ENCODE data around the gene GAGE12J. TPM values are rescaled to one million over a fixed set of nuclear protein-coding genes. Genes with fewer than 3 reads are reported as not detected.

Gene GAGE12J
- total RNA-seq, 1 experiment from 2014 or later: not detected

DNA sequence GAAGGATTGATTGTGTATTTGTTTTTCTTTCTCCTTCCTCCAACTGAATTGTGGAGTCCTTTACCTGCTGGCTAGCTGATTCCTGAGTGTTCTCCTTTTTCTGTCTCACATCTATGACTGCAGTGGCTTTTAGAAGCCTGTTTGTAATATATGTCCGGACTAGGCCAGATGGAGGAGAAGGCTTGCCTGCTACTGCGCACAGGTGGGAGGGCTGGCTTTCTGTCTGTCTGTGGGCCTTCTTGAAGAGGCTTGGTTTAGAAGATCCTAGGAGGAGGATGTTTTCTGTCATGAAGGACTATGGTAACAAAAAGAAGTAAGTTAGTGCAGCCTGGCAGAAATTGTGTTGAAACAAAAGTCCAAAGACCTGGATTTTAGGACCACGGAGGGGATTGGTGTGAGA, 43.8 kb upstream of the GAGE12J start (continued):
- TF ChIP-seq, protein P1, sequence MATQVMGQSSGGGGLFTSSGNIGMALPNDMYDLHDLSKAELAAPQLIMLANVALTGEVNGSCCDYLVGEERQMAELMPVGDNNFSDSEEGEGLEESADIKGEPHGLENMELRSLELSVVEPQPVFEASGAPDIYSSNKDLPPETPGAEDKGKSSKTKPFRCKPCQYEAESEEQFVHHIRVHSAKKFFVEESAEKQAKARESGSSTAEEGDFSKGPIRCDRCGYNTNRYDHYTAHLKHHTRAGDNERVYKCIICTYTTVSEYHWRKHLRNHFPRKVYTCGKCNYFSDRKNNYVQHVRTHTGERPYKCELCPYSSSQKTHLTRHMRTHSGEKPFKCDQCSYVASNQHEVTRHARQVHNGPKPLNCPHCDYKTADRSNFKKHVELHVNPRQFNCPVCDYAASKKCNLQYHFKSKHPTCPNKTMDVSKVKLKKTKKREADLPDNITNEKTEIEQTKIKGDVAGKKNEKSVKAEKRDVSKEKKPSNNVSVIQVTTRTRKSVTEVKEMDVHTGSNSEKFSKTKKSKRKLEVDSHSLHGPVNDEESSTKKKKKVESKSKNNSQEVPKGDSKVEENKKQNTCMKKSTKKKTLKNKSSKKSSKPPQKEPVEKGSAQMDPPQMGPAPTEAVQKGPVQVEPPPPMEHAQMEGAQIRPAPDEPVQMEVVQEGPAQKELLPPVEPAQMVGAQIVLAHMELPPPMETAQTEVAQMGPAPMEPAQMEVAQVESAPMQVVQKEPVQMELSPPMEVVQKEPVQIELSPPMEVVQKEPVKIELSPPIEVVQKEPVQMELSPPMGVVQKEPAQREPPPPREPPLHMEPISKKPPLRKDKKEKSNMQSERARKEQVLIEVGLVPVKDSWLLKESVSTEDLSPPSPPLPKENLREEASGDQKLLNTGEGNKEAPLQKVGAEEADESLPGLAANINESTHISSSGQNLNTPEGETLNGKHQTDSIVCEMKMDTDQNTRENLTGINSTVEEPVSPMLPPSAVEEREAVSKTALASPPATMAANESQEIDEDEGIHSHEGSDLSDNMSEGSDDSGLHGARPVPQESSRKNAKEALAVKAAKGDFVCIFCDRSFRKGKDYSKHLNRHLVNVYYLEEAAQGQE (IDR thresholded peaks at IDR 0.05; ENCODE audit: low read depth): no peak
- TF ChIP-seq POLR2A (IDR thresholded peaks at IDR 0.05; ENCODE audit: borderline replicate concordance, extremely low read depth, insufficient read depth, insufficient read length): no peak
- no peak for TF ChIP-seq EGR1 (IDR thresholded peaks at IDR 0.05; ENCODE audit: low read depth)

DNA sequence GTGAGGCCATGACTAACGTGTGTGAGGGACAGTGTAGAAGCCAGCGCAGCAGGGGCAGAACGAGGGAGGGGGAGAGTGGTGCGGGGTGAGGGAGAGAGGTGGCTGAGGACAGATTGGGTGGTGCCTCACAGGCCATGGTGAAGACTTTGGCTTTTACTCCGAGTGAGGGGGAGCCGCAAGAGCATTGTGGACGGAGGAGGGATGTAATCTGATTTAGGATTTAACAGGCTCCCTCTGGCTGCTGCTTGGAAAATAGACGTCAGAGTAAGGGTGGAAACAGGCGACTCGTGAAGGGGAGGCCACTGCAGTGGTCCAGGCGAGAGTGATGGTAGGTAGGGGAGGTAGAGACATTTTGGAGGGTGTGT, 39.2 kb upstream of the GAGE12J start:
- POLR2A ChIA-PET: no interaction called here
- RAD21 ChIA-PET (ENCODE audit: low non-redundant PET in 1 of 2, low total read pairs in 2 of 2, uncharacterized antibody in 2 of 2, unreplicated experiment in 2 of 2): no interaction called here
- Histone ChIP-seq H2AFZ (ENCODE audit: low read depth, low read length, poor library complexity, severe bottlenecking) (no peak overlapping the region), H3K27ac (ENCODE audit: low read depth, low read length) (no peak overlapping the region), H4K20me1 (ENCODE audit: insufficient read depth) (no peaks in the 10 kb centered on the region), H3K36me3 (ENCODE audit: control insufficient read depth in 1 of 2, insufficient read depth in 2 of 2, low read length in 2 of 2) (no peaks in the 10 kb centered on the region), H3K27me3 (ENCODE audit: insufficient read depth, low read length) (no peaks in the 10 kb centered on the region), H3K79me2 (ENCODE audit: insufficient read depth, low read length) (no peaks in the 10 kb centered on the region), H3K9ac (ENCODE audit: low read length) (no peak overlapping the region), H3K9me2 (ENCODE audit: insufficient read depth) (no peaks in the 10 kb centered on the region), H3K4me3 (replicated peaks in 1 of 2; ENCODE audit: low read depth in 1 of 2, low read length in 2 of 2) (no peak overlapping the region), H3K9me3 (ENCODE audit: control insufficient read depth in 1 of 2, insufficient read depth in 1 of 2, low read depth in 1 of 2, low read length in 2 of 2) (no peaks in the 10 kb centered on the region), H3K4me2 (ENCODE audit: low read length) (peak overlapping the region; percentile 47), H3K4me1 (ENCODE audit: control insufficient read depth in 1 of 2, insufficient read depth in 2 of 2, low read length in 2 of 2) (peaks cover 0 to 4% of the 10 kb centered on the region in 2 experiments; a peak in 1 of 4 replicates)
- ATAC-seq (peak; percentile 94), DNase-seq (ENCODE audit: low read depth, low spot score) (peak; percentile 13)
- CTCF ChIA-PET: no interaction called here
- no TSS peak for BruUV-seq (replicated peaks)
- intact Hi-C loops (cut with micrococcal nuclease): no loop called here
- TF ChIP-seq, protein P2, sequence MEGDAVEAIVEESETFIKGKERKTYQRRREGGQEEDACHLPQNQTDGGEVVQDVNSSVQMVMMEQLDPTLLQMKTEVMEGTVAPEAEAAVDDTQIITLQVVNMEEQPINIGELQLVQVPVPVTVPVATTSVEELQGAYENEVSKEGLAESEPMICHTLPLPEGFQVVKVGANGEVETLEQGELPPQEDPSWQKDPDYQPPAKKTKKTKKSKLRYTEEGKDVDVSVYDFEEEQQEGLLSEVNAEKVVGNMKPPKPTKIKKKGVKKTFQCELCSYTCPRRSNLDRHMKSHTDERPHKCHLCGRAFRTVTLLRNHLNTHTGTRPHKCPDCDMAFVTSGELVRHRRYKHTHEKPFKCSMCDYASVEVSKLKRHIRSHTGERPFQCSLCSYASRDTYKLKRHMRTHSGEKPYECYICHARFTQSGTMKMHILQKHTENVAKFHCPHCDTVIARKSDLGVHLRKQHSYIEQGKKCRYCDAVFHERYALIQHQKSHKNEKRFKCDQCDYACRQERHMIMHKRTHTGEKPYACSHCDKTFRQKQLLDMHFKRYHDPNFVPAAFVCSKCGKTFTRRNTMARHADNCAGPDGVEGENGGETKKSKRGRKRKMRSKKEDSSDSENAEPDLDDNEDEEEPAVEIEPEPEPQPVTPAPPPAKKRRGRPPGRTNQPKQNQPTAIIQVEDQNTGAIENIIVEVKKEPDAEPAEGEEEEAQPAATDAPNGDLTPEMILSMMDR (IDR thresholded peaks at IDR 0.05 in 2 of 3, conservative IDR thresholded peaks at IDR 0.05 in 1 of 3; ENCODE audit: borderline replicate concordance in 1 of 3, insufficient read depth in 1 of 3, low read depth in 2 of 3, low read length in 2 of 3): peak; percentile 16 to 23 (median 20); a peak in 3 of 6 replicates
- TF ChIP-seq ZNF274 (IDR thresholded peaks at IDR 0.05; ENCODE audit: low read depth, low read length): no peak
- TF ChIP-seq, protein P3, sequence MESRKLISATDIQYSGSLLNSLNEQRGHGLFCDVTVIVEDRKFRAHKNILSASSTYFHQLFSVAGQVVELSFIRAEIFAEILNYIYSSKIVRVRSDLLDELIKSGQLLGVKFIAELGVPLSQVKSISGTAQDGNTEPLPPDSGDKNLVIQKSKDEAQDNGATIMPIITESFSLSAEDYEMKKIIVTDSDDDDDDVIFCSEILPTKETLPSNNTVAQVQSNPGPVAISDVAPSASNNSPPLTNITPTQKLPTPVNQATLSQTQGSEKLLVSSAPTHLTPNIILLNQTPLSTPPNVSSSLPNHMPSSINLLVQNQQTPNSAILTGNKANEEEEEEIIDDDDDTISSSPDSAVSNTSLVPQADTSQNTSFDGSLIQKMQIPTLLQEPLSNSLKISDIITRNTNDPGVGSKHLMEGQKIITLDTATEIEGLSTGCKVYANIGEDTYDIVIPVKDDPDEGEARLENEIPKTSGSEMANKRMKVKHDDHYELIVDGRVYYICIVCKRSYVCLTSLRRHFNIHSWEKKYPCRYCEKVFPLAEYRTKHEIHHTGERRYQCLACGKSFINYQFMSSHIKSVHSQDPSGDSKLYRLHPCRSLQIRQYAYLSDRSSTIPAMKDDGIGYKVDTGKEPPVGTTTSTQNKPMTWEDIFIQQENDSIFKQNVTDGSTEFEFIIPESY (IDR thresholded peaks at IDR 0.05; ENCODE audit: extremely low read depth, insufficient replicate concordance, low read length): no peak
- peak; percentile 36; the same call in 1 of the 2 replicates for TF ChIP-seq RAD21 (IDR thresholded peaks at IDR 0.05; ENCODE audit: low read depth)
- no peak for TF ChIP-seq SP1 (IDR thresholded peaks at IDR 0.05; ENCODE audit: low read depth)
- TF ChIP-seq JUND (IDR thresholded peaks at IDR 0.05): no peak
- no peak for TF ChIP-seq CBX3 (IDR thresholded peaks at IDR 0.05; ENCODE audit: low read depth)
- no peak for TF ChIP-seq SIN3A (IDR thresholded peaks at IDR 0.05; ENCODE audit: low read depth)
- TF ChIP-seq ZFX (IDR thresholded peaks at IDR 0.05): no peak
- TF ChIP-seq FOSL1 (IDR thresholded peaks at IDR 0.05; ENCODE audit: low read depth): no peak
- no peak for TF ChIP-seq POLR2AphosphoS5 (IDR thresholded peaks at IDR 0.05; ENCODE audit: low read depth, low read length)
- TF ChIP-seq, protein P1 (IDR thresholded peaks at IDR 0.05; ENCODE audit: low read depth): no peak
- TF ChIP-seq YY1 (IDR thresholded peaks at IDR 0.05; ENCODE audit: extremely low read depth, insufficient replicate concordance, low read depth, low read length): no peak
